Naive thymus-derived CD8-positive, alpha-beta T cell (primary cell): ENCODE measurements around the gene ANKH. TPM values are rescaled to one million over a fixed set of nuclear protein-coding genes. Genes with fewer than 3 reads are reported as not detected.
A peak's percentile ranks its signal among the peaks of the same experiment; 100 is the strongest.
"Not testable (repeated sequence)": the region's sequence is repeated elsewhere in the genome, so short reads cannot be mapped to it uniquely, and the experiment has no call there.

Source experiments
- ATAC-seq, 2 donors: fragments of 150-1000 bp; cut with Tn5 transposase in 1 of 2; sonication (Bioruptor Pico), chemical (Tn5 transposase) in 1 of 2; 1 replicate in 1 of 2; 2 replicates in 1 of 2; pipeline ENCODE4 v1.10.0; 2021; ENCODE audit warnings: mild to moderate bottlenecking in 2 of 2, moderate library complexity in 2 of 2
- POLR2A ChIA-PET: fragments of 350-600 bp; sonication (Branson Sonifier 250); formaldehyde crosslinking; loops from one replicate; lab custom pipeline; 2021; ENCODE audit warnings: antibody characterized with exemption; lab: Charles Lee
- DNase-seq, 10 donors: peaks; one replicate each; pipeline versions ENCODE4 v3.0.0 to v3.0.0-alpha.2; 2020 to 2022
- H3K27ac Mint-ChIP-seq, 10 donors: one replicate each; pipeline ENCODE4 v1.8.0; 2020 to 2022; ENCODE audit warnings: mild to moderate bottlenecking in 10 of 10, mixed read lengths in 10 of 10, moderate library complexity in 4 of 10, inconsistent platforms in 1 of 10
- H3K27me3 Mint-ChIP-seq, 5 donors: one replicate each; pipeline ENCODE4 v1.8.0; 2021 to 2022; ENCODE audit warnings: mixed read lengths in 5 of 5
- H3K36me3 Mint-ChIP-seq, 3 donors: one replicate each; pipeline ENCODE4 v1.8.0; 2020 to 2022; ENCODE audit warnings: mixed read lengths in 3 of 3, mild to moderate bottlenecking in 2 of 3, inconsistent platforms in 1 of 3
- H3K4me1 Mint-ChIP-seq, 4 donors: one replicate each; pipeline ENCODE4 v1.8.0; 2021 to 2022; ENCODE audit warnings: mixed read lengths in 4 of 4
- H3K4me3 Mint-ChIP-seq, 10 donors: one replicate each; pipeline ENCODE4 v1.8.0; 2020 to 2022; ENCODE audit warnings: mild to moderate bottlenecking in 10 of 10, mixed read lengths in 10 of 10, moderate library complexity in 6 of 10, inconsistent platforms in 1 of 10
- H3K9me3 Mint-ChIP-seq, 9 donors: one replicate each; pipeline ENCODE4 v1.8.0; 2020 to 2022; ENCODE audit warnings: mixed read lengths in 9 of 9, mild to moderate bottlenecking in 3 of 9, inconsistent platforms in 1 of 9, moderate library complexity in 1 of 9
- polyA plus RNA-seq, 3 donors: library from polyadenylated mRNA; unstranded; fragments of 300-500 nt; fragmentation: Illumina TruSeq; gene quantifications; one replicate each; pipeline ENCODE4 v1.2.3, GENCODE V29; 2021
- total RNA-seq, 8 experiments: library from RNA in 2 of 8; stranded (reverse) in 2 of 8; gene quantifications; one replicate each; pipeline ENCODE4 v1.2.3 and lab custom pipeline; 2021 to 2026

Gene ANKH
- total and polyA plus RNA-seq, 5 experiments from 2014 or later, result 29.1 to 162 (median 41.3) TPM

DNA sequence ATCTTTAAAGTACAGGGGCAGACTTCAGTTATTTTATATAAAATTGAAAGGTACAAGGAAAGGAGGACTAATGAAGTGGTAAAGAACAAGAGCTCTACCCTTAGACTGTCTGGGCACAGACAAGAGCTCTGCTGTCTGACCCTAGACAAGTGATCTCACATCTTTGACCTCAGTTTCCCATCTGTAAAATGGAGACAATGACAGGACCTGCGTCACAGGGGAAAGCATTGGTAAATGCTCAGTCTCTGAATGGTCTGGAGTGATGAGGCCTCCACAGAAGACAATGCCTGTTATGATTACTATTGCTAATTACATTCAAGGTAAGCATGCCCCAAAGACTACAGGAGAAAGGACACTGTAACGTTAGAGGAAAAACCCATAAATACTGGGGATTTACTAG lies 37.5 kb downstream of the ANKH start:
- Mint-ChIP-seq H3K27ac (peak overlapping the region in 1 of 10 donors; percentile 50), H3K36me3 (peaks cover 0 to 14% (median 12%) of the 10 kb centered on the region in 3 donors)
- no peak for DNase-seq

GRCh38 chr5:14831006-14831338 lies 40.6 kb downstream of the ANKH start:
- Mint-ChIP-seq H3K4me1 (peaks cover 21 to 70% (median 52%) of the 10 kb centered on the region in 4 donors), H3K27me3 (no peaks in the 10 kb centered on the region)

More for the DNA sequence above, 37.5 kb downstream of the ANKH start:
- Mint-ChIP-seq H3K4me3 (no peak overlapping the region), H3K9me3 (no peaks in the 10 kb centered on the region), H3K4me1 (peaks cover 17 to 50% (median 39%) of the 10 kb centered on the region in 4 donors), H3K27me3 (no peaks in the 10 kb centered on the region)
- ATAC-seq, result no peak
- POLR2A ChIA-PET, result no interaction called here

GRCh38 chr5:14830210-14831005 lies 41.2 kb downstream of the ANKH start:
- peak overlapping the region in 3 of 10 donors; percentile 3 to 33 (median 30) for H3K27ac Mint-ChIP-seq
- POLR2A ChIA-PET, result no interaction called here
- peaks cover 0 to 13% (median 6%) of the 10 kb centered on the region in 3 donors for H3K36me3 Mint-ChIP-seq
- H3K4me1 Mint-ChIP-seq, result peaks cover 20 to 64% (median 48%) of the 10 kb centered on the region in 4 donors
- no peaks in the 10 kb centered on the region for H3K9me3 Mint-ChIP-seq
- H3K27me3 Mint-ChIP-seq, result no peaks in the 10 kb centered on the region
- H3K4me3 Mint-ChIP-seq, result no peak overlapping the region
- ATAC-seq, result no peak
- DNase-seq, result no peak

More at GRCh38 chr5:14831006-14831338, 40.6 kb downstream of the ANKH start:
- Mint-ChIP-seq H3K9me3 (no peaks in the 10 kb centered on the region), H3K27ac (no peak overlapping the region), H3K4me3 (no peak overlapping the region), H3K36me3 (peaks cover 0 to 13% (median 6%) of the 10 kb centered on the region in 3 donors)
- DNase-seq (no peak), ATAC-seq (no peak)
- POLR2A ChIA-PET, result no interaction called here

GRCh38 chr5:14829396-14829795 lies 42.2 kb downstream of the ANKH start:
- ATAC-seq (no peak), DNase-seq (no peak)
- no peaks in the 10 kb centered on the region for H3K9me3 Mint-ChIP-seq
- no peaks in the 10 kb centered on the region for H3K27me3 Mint-ChIP-seq
- peaks cover 18 to 62% (median 48%) of the 10 kb centered on the region in 4 donors for H3K4me1 Mint-ChIP-seq
- H3K4me3 Mint-ChIP-seq, result no peak overlapping the region
- H3K27ac Mint-ChIP-seq, result peak overlapping the region in 3 of 10 donors; percentile 23 to 68 (median 24)
- POLR2A ChIA-PET, result no interaction called here
- H3K36me3 Mint-ChIP-seq, result peaks cover 0 to 13% (median 6%) of the 10 kb centered on the region in 3 donors

- POLR2A ChIA-PET, result no interaction called here
- Mint-ChIP-seq H3K27me3 (no peaks in the 10 kb centered on the region), H3K4me3 (no peak overlapping the region), H3K4me1 (peaks cover 18 to 51% (median 47%) of the 10 kb centered on the region in 4 donors), H3K36me3 (peaks cover 0 to 13% (median 6%) of the 10 kb centered on the region in 3 donors), H3K9me3 (no peaks in the 10 kb centered on the region), H3K27ac (peak overlapping the region in 3 of 10 donors; percentile 53 to 75 (median 66))
- ATAC-seq (no peak), DNase-seq (no peak)
These were observed 44.9 kb downstream of the ANKH start for GRCh38 chr5:14826714-14827113.

GRCh38 chr5:14825977-14826376 lies 45.6 kb downstream of the ANKH start:
- POLR2A ChIA-PET, result no interaction called here
- peaks cover 14 to 52% (median 41%) of the 10 kb centered on the region in 4 donors for H3K4me1 Mint-ChIP-seq
- peak overlapping the region in 1 of 10 donors; percentile 73 for H3K27ac Mint-ChIP-seq

GRCh38 chr5:14824499-14824898 lies 47.1 kb downstream of the ANKH start:
- no peak overlapping the region for H3K27ac Mint-ChIP-seq
- POLR2A ChIA-PET, result no interaction called here
- no peaks in the 10 kb centered on the region for H3K9me3 Mint-ChIP-seq
- no peak for ATAC-seq
- no peak overlapping the region for H3K4me3 Mint-ChIP-seq
- no peaks in the 10 kb centered on the region for H3K27me3 Mint-ChIP-seq
- peaks cover 0 to 17% (median 7%) of the 10 kb centered on the region in 3 donors for H3K36me3 Mint-ChIP-seq
- H3K4me1 Mint-ChIP-seq, result peaks cover 14 to 43% (median 38%) of the 10 kb centered on the region in 4 donors
- no peak for DNase-seq

More at GRCh38 chr5:14825977-14826376, 45.6 kb downstream of the ANKH start:
- Mint-ChIP-seq H3K9me3 (no peaks in the 10 kb centered on the region), H3K27me3 (no peaks in the 10 kb centered on the region), H3K4me3 (no peak overlapping the region), H3K36me3 (peaks cover 0 to 13% (median 7%) of the 10 kb centered on the region in 3 donors)
- DNase-seq (no peak), ATAC-seq (no peak)

DNA sequence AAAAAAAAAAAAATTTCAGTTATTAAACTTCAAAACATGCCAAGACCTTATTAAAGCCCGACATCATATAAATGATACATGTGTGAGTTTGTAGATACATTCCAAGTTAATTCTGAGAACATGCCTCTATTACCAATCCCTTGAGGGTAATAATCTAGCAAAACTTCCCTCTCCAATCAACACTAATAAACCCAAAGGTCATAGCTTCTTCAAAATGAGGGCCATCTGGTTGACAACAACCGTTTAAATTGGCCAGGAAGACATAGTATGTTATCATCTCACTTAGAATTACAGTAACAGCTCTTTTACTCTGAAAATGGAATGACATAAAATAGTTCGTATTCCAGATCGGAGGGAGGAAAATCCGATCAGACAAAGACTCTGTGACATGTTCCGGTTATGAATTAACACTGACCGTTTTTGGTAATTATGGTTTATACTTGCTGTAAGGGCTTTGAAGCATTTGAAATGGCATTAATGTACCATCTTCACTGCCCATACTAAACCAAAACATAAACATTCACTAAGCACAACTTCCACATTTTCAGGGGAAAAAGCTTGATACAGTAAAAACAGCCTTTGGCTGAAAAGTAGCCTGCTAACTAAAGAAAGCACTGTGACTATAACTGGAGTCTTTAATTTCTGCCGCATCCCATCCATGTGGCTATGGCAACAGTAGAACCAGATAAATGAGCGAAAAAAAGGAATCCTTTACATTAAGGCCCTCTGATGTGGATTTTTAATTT lies 50.3 kb downstream of the ANKH start:
- DNase-seq, result no peak
- H3K36me3 Mint-ChIP-seq, result peaks cover 0 to 14% (median 3%) of the 10 kb centered on the region in 3 donors
- H3K4me3 Mint-ChIP-seq, result no peak overlapping the region
- H3K9me3 Mint-ChIP-seq, result no peaks in the 10 kb centered on the region
- POLR2A ChIA-PET, result no interaction called here
- H3K27me3 Mint-ChIP-seq, result no peaks in the 10 kb centered on the region
- no peak overlapping the region for H3K27ac Mint-ChIP-seq
- no peak for ATAC-seq
- peaks cover 12 to 41% (median 24%) of the 10 kb centered on the region in 4 donors for H3K4me1 Mint-ChIP-seq

DNA sequence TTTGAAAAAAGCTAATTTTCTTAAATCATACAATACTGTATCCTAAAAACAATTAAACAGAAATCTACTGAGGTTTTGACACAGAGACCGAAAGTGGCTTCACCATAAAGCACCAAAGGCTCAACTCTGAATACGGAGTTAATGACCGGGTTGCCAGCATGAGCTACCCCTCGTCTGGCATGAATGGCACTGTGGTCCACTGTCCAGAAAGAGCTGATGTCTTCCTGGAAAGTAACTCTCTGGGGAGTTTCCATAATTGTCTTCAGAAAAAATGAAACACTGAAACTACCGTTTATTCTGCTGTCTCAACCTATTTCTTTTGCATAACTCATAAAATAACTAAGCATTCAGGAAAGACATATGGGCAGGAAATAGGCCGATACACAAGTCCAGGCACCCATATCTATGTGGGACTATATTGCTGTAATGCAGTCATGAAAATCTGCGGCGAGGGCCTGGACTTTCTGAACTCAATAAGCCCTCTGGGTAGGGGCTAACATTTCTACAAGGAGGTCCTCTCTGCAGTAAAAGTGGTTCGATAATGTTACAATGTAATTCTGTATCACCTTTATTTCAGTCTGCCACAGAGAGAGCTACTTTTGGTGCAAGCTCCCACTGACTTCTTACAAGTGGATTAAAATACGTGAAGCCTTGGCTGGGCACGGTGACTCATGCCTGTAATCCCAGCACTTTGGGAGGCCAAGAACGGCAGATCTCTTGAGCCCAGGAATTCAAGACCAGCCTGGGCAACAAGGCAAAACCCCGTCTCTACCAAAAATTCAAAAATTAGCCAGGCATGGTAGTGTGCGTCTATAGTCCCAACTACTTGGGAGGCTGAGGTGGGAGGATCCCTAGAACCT lies 52.4 kb downstream of the ANKH start:
- DNase-seq (no peak), ATAC-seq (no peak)
- Mint-ChIP-seq H3K4me1 (peaks cover 12 to 45% (median 35%) of the 10 kb centered on the region in 4 donors), H3K9me3 (no peaks in the 10 kb centered on the region), H3K27me3 (no peaks in the 10 kb centered on the region), H3K36me3 (peaks cover 0 to 18% (median 3%) of the 10 kb centered on the region in 3 donors), H3K27ac (peak overlapping the region in 1 of 10 donors; percentile 27), H3K4me3 (no peak overlapping the region)
- POLR2A ChIA-PET, result interaction anchor here (0.9 kb wide), 1 partner anchor 11 kb away, joined by 3 read pairs; no protein-coding TSS in a partner anchor

DNA sequence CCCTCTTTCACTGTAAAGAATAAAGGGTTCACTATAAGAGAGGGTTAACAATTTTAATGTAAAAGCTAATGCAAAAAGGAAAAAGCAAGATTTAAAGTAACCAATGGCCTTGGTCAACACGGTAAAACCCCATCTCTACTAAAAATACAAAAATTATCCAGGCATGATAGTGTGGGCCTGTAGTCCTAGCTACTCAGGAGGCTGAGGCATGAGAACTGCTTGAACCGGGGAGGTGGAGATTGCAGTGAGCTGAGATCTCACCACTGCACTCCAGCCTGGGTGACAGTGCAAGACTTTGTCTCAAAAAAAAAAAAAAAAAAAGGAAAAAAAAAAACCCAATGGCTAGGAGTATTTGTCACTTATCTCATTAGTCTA lies 53.8 kb downstream of the ANKH start:
- peaks cover 23 to 52% (median 46%) of the 10 kb centered on the region in 4 donors for H3K4me1 Mint-ChIP-seq
- DNase-seq, POLR2A ChIA-PET, H3K9me3 Mint-ChIP-seq, ATAC-seq, H3K4me3 Mint-ChIP-seq, H3K27me3 Mint-ChIP-seq: not testable (repeated sequence)
- H3K27ac Mint-ChIP-seq, result peak overlapping the region in 1 of 10 donors; percentile 8
- peaks cover 0 to 18% (median 3%) of the 10 kb centered on the region in 3 donors for H3K36me3 Mint-ChIP-seq

GRCh38 chr5:14816999-14817761 lies 54.4 kb downstream of the ANKH start:
- ATAC-seq, result no peak
- peak overlapping the region in 1 of 10 donors; percentile 2 for H3K4me3 Mint-ChIP-seq
- POLR2A ChIA-PET, result no interaction called here
- peaks cover 28 to 54% (median 51%) of the 10 kb centered on the region in 4 donors for H3K4me1 Mint-ChIP-seq
- peak overlapping the region in 2 of 10 donors; percentile 8 to 52 for H3K27ac Mint-ChIP-seq
- H3K9me3 Mint-ChIP-seq, result no peaks in the 10 kb centered on the region
- no peaks in the 10 kb centered on the region for H3K27me3 Mint-ChIP-seq
- no peak for DNase-seq
- H3K36me3 Mint-ChIP-seq, result peaks cover 0 to 18% (median 3%) of the 10 kb centered on the region in 3 donors
